Ectodermal cell (in vitro differentiated cells): ENCODE measurements around the gene PPP1R3A.

Source experiments
- H3K27ac ChIP-seq: 2 replicates; pipeline ENCODE4 v1.7.0; 2013; ENCODE audit warnings: mild to moderate bottlenecking, low read depth, low read length; ENCODE audit not compliant: insufficient read depth, poor library complexity, severe bottlenecking
- H3K27me3 ChIP-seq: 2 replicates; pipeline ENCODE4 v1.7.0; 2013; ENCODE audit warnings: mild to moderate bottlenecking, low read length; ENCODE audit not compliant: insufficient read depth, control insufficient read depth, poor library complexity, severe bottlenecking
- H3K36me3 ChIP-seq: one replicate; pipeline ENCODE4 v1.7.0; 2013; ENCODE audit warnings: low read length; ENCODE audit not compliant: control insufficient read depth, insufficient read depth
- H3K4me1 ChIP-seq: one replicate; pipeline ENCODE4 v1.7.0; 2013; ENCODE audit warnings: low read length; ENCODE audit not compliant: control insufficient read depth, insufficient read depth
- H3K4me3 ChIP-seq: 2 replicates; pipeline ENCODE4 v1.7.0; 2013; ENCODE audit warnings: low read depth, low read length, control low read depth; ENCODE audit not compliant: insufficient read depth
- H3K9me3 ChIP-seq: 2 replicates; pipeline ENCODE4 v1.7.0; 2013; ENCODE audit warnings: mild to moderate bottlenecking, low read length, moderate library complexity; ENCODE audit not compliant: control insufficient read depth
- WGBS, 2 experiments: methylation state at CpG; one replicate each; pipeline ENCODE4 v1.1.7; 2013; ENCODE audit warnings: missing lambda C conversion rate in 2 of 2; 5-methylcytosine and 5-hydroxymethylcytosine counted together

The PPP1R3A gene

DNA sequence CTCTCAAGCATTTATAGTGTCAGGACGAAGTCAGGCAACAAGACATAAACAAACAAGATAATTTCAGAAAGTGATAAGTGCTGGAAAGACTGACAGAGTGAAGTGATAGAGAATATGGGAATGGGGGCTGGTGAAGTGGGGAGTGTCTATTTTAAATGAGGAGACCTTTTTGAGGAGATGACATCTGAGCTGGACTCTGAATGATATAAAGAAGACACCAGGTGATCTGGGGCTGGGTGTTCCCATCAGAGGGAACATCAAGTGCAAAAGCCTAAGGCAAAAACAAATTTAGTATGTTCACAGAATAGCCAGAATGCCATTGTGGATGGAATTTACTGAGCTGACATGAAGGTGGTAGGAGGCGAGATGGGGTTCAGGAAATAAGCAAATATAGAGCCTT, 83.4 kb downstream of the PPP1R3A start:
- Histone ChIP-seq H3K36me3 (no peaks in the 10 kb centered on the region), H3K27me3 (no peaks in the 10 kb centered on the region), H3K4me1 (no peaks in the 10 kb centered on the region), H3K27ac (no peak overlapping the region), H3K4me3 (no peak overlapping the region), H3K9me3 (no peaks in the 10 kb centered on the region)
- WGBS, 2 experiments, result 94 to 96% methylated on average over 1 to 2 of the region's 2 CpGs

DNA sequence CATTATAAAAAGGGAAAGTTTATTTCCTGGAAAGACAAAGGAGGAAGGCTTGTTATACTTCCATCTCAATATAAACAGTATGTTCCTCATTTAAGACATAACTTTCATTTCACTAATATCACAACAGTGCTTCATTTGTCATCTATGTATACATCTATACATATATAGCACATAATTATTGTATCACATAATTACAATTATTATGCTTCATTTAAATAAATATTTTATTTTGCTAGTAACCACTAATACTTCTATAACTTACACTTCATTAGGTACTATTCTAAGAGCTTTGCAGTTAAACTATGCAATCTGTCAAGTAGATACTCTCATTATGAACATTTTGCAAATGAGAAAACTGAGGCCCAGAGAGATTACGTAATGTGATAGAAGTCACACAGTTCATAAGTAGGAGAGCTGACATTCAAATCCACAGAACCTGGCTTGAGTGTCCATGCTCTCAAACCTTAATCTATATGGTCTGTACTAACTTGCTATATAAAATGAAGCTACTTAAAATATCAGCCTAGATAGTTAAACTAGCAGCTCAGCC, 86.5 kb downstream of the PPP1R3A start:
- H3K9me3 ChIP-seq, result no peaks in the 10 kb centered on the region

DNA sequence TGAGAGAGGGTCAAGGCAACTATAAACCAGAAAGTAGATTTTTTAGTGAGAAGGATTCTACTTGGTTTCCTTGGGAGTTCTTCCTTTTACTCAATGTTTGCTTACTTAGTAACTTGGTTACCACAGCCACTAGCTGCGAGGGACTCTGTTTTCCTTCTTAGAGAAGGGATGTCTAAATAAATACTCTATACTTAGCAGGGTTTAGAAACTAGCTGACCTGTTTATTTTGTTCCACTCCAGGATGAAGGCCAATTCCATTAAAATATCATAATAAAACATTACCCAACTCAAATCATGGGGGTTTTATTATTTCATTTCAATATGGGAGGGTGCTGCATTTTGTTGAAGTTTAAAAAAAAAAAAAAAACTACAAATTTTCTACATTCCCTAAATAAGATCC, 87.3 kb downstream of the PPP1R3A start:
- H3K27ac ChIP-seq, result no peak overlapping the region
- H3K4me1 ChIP-seq, result no peaks in the 10 kb centered on the region
- H3K27me3 ChIP-seq, result no peaks in the 10 kb centered on the region
- 80% methylated on average over 1 of the region's 1 CpG; no CpG with 5 or more reads in 1 of the 2 experiments for WGBS, 2 experiments
- H3K36me3 ChIP-seq, result no peaks in the 10 kb centered on the region
- no peak overlapping the region for H3K4me3 ChIP-seq
- H3K9me3 ChIP-seq, result no peaks in the 10 kb centered on the region

More for the DNA sequence above, 86.5 kb downstream of the PPP1R3A start:
- Histone ChIP-seq H3K4me3 (no peak overlapping the region), H3K4me1 (no peaks in the 10 kb centered on the region), H3K27me3 (no peaks in the 10 kb centered on the region), H3K27ac (no peak overlapping the region), H3K36me3 (no peaks in the 10 kb centered on the region)
- 71 to 89% methylated on average over 1 of the region's 1 CpG for WGBS, 2 experiments

DNA sequence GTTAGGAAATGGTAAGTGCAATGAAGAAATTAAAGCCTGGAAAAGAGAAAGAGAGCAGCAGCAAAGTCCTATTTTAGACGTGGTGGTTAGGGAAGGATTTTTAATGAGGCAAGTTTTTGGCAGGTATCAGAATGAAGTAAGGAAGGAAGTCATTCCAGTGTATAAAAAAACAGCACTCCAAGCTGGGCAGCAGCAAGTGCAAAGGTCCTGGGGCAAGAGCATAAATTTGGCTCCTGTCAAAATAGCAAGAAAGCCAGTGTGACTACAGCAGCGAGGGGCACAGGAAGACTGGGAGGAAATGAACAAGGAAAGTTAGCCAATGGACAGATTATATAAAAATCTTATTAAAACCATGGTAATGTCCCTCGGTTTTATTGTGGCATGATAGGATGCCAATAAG, 90.2 kb downstream of the PPP1R3A start:
- H3K4me3 ChIP-seq, result no peak overlapping the region
- H3K9me3 ChIP-seq, result no peaks in the 10 kb centered on the region
- H3K36me3 ChIP-seq, result no peaks in the 10 kb centered on the region
- H3K27me3 ChIP-seq, result no peaks in the 10 kb centered on the region
- no peak overlapping the region for H3K27ac ChIP-seq
- 82 to 91% methylated on average over 3 of the region's 3 CpGs for WGBS, 2 experiments
- H3K4me1 ChIP-seq, result peaks cover 3% of the 10 kb centered on the region
